ENCODE results near the gene TTC34.
"Not testable (repeated sequence)": the region's sequence is repeated elsewhere in the genome, so short reads cannot be mapped to it uniquely, and the experiment has no call there.

The TTC34 gene

DNA sequence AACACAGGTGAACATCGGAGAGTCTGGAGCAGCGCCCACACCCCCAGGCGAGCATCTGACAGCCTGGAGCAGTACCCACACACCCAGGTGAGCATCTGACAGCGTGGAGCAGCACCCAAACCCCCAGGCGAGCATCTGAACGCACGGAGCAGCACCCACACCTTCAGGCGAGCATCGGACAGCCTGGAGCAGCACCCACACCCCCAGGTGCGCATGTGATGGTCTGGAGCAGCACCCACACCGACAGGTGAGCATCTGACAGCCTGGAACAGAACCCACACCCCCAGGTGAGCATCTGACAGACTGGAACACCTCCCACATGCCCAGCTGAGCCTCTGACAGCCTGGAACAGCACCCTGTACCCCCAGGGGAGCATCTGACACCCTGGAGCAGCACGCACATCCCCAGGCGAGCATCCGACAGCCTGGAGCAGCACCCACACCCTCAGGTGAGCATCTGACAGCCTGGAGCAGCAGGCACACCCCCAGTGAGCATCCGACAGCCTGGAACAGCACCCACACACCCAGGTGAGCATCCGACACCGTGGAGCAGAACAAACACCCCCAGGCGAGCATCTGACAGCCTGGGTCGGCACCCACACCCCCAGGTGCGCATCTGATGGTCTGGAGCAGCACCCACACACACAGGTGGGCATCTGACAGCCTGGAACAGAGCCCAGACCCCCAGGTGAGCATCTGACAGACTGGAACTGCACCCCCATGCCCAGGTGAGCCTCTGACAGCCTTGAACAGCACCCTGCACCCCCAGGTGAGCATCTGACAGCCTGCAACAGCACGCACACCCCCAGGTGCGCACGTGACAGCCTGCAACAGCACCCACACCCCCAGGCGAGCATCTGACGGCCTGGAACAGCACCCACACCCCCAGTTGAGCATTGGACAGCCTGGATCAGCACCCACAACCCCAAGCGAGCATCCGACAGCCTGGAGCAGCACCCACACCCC is 50.4 kb downstream of the TTC34 start:
- not testable (repeated sequence) for H3K36me3 ChIP-seq (ENCODE audit: control insufficient read depth, insufficient read depth, low read length); H3K27me3 ChIP-seq (replicated peaks; ENCODE audit: control insufficient read depth, insufficient read depth, low read length); DNase-seq (ENCODE audit: extremely low read depth, insufficient read length); H3K4me3 ChIP-seq (replicated peaks; ENCODE audit: low read depth, low read length)

GRCh38 chr1:2750041-2750680 is 51.3 kb downstream of the TTC34 start:
- H3K27me3 ChIP-seq (replicated peaks; ENCODE audit: control insufficient read depth, insufficient read depth, low read length); H3K4me3 ChIP-seq (replicated peaks; ENCODE audit: low read depth, low read length); DNase-seq (ENCODE audit: extremely low read depth, insufficient read length); H3K36me3 ChIP-seq (ENCODE audit: control insufficient read depth, insufficient read depth, low read length): not testable (repeated sequence)

DNA sequence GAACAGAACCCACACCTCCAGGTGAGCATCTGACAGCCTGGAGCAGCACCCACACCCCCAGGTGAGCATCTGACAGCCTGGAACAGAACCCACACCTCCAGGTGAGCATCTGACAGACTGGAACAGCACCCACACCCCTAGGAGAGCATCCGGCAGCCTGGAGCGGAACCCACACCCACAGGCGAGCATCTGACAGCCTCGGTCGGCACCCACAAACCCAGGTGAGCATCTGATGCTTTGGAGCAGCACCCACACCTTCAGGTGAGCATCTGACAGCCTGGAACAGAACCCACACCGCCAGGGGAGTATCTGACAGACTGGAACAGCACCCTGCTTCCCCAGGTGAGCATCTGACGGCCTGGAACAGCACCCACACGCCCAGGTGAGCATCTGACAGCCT is 52.9 kb downstream of the TTC34 start:
- H3K27me3 ChIP-seq (replicated peaks; ENCODE audit: control insufficient read depth, insufficient read depth, low read length); H3K36me3 ChIP-seq (ENCODE audit: control insufficient read depth, insufficient read depth, low read length); H3K4me3 ChIP-seq (replicated peaks; ENCODE audit: low read depth, low read length); DNase-seq (ENCODE audit: extremely low read depth, insufficient read length): not testable (repeated sequence)

DNA sequence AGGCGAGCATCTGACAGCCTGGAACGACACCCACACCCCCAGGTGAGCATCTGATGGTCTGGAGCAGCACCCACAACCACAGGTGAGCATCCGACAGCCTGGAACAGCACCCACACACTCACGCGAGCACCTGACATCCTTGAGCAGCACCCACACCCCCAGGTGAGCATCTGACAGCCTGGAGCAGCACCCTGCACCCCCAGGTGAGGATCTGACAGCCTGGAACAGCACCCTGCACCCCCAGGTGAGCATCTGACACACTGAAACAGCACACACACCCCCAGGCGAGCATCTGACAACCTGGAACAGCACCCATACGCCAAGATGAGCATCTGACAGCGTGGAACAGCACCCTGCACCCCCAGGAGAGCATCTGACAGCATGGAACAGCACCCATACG is 106.7 kb downstream of the TTC34 start:
- DNase-seq (ENCODE audit: extremely low read depth, insufficient read length); H3K27me3 ChIP-seq (replicated peaks; ENCODE audit: control insufficient read depth, insufficient read depth, low read length); H3K4me3 ChIP-seq (replicated peaks; ENCODE audit: low read depth, low read length); H3K36me3 ChIP-seq (ENCODE audit: control insufficient read depth, insufficient read depth, low read length): not testable (repeated sequence)

GRCh38 chr1:2690180-2690579 is 111.3 kb downstream of the TTC34 start:
- not testable (repeated sequence) for H3K4me3 ChIP-seq (replicated peaks; ENCODE audit: low read depth, low read length); H3K36me3 ChIP-seq (ENCODE audit: control insufficient read depth, insufficient read depth, low read length); H3K27me3 ChIP-seq (replicated peaks; ENCODE audit: control insufficient read depth, insufficient read depth, low read length); DNase-seq (ENCODE audit: extremely low read depth, insufficient read length)

GRCh38 chr1:2688336-2688665 is 113.2 kb downstream of the TTC34 start:
- DNase-seq (ENCODE audit: extremely low read depth, insufficient read length); H3K36me3 ChIP-seq (ENCODE audit: control insufficient read depth, insufficient read depth, low read length); H3K4me3 ChIP-seq (replicated peaks; ENCODE audit: low read depth, low read length); H3K27me3 ChIP-seq (replicated peaks; ENCODE audit: control insufficient read depth, insufficient read depth, low read length): not testable (repeated sequence)

DNA sequence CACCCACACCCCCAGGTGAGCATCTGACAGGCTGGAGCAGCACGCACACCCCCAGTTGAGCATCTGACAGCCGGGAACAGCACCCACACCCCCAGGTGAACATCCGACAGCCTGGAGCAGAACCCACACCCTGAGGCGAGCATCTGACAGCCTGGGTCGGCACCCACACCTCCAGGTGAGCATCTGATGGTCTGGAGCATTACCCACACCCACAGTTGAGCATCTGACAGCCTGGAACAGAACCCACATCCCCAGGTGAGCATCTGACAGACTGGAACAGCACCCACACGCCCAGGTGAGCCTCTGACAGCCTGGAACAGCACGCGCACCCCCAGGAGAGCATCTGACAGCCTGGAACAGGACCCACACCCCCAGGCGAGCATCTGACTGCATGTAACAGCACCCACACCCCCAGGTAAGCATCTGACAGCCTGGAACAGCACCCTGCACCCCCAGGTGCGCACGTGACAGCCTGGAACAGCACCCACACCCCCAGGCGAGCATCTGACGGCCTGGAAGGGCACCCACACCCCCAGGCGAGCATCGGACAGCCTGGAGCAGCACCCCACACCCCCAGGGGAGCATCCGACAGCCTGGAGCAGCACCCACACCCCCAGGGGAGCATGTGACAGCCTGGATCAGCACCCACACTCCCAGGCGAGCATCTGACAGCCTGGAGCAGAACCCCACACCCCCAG is 113.7 kb downstream of the TTC34 start:
- not testable (repeated sequence) for H3K27me3 ChIP-seq (replicated peaks; ENCODE audit: control insufficient read depth, insufficient read depth, low read length); DNase-seq (ENCODE audit: extremely low read depth, insufficient read length); H3K4me3 ChIP-seq (replicated peaks; ENCODE audit: low read depth, low read length); H3K36me3 ChIP-seq (ENCODE audit: control insufficient read depth, insufficient read depth, low read length)

DNA sequence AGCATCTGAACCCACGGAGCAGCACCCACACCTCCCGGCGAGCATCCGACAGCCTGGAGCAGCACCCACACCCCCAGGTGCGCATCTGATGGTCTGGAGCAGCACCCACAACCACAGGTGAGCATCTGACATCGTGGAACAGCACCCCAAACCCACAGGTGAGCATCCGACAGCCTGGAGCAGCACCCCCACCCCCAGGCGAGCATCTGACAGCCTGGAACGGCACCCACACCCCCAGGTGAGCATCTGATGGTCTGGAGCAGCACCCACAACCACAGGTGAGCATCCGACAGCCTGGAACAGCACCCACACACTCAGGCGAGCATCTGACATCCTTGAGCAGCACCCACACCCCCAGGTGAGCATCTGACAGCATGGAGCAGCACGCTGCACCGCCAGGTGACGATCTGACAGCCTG is 114.3 kb downstream of the TTC34 start:
- not testable (repeated sequence) for H3K36me3 ChIP-seq (ENCODE audit: control insufficient read depth, insufficient read depth, low read length); H3K27me3 ChIP-seq (replicated peaks; ENCODE audit: control insufficient read depth, insufficient read depth, low read length); DNase-seq (ENCODE audit: extremely low read depth, insufficient read length); H3K4me3 ChIP-seq (replicated peaks; ENCODE audit: low read depth, low read length)

DNA sequence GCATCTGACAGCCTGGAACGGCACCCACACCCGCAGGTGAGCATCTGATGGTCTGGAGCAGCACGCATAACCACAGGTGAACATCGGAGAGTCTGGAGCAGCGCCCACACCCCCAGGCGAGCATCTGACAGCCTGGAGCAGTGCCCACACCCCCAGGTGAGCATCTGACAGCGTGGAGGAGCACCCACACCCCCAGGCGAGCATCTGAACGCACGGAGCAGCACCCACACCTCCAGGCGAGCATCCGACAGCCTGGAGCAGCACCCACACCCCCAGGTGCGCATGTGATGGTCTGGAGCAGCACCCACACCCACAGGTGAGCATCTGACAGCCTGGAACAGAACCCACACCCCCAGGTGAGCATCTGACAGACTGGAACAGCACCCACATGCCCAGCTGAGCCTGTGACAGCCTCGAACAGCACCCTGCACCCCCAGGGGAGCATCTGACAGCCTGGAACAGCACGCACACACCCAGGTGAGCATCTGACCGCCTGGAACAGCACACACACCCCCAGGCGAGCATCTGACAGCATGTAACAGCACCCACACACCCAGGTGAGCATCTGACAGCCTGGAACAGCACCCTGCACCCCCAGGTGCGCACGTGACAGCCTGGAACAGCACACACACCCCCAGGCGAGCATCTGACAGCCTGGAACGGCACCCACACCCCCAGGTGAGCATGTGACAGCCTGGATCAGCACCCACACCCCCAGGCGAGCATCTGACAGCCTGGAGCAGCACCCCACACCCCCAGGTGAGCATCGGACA is 115.2 kb downstream of the TTC34 start:
- not testable (repeated sequence) for H3K4me3 ChIP-seq (replicated peaks; ENCODE audit: low read depth, low read length); H3K27me3 ChIP-seq (replicated peaks; ENCODE audit: control insufficient read depth, insufficient read depth, low read length); H3K36me3 ChIP-seq (ENCODE audit: control insufficient read depth, insufficient read depth, low read length); DNase-seq (ENCODE audit: extremely low read depth, insufficient read length)

DNA sequence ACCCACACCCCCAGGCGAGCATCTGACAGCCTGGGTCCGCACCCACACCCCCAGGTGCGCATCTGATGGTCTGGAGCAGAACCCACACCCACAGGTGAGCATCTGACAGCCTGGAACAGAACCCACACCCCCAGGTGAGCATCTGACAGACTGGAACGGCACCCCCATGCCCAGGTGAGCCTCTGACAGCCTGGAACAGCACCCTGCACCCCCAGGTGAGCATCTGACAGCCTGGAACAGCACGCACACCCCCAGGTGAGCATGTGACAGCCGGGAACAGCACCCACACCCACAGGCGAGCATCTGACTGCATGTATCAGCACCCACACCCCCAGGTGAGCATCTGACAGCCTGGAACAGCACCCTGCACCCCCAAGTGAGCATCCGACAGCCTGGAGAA is 115.8 kb downstream of the TTC34 start:
- not testable (repeated sequence) for DNase-seq (ENCODE audit: extremely low read depth, insufficient read length); H3K4me3 ChIP-seq (replicated peaks; ENCODE audit: low read depth, low read length); H3K27me3 ChIP-seq (replicated peaks; ENCODE audit: control insufficient read depth, insufficient read depth, low read length); H3K36me3 ChIP-seq (ENCODE audit: control insufficient read depth, insufficient read depth, low read length)

DNA sequence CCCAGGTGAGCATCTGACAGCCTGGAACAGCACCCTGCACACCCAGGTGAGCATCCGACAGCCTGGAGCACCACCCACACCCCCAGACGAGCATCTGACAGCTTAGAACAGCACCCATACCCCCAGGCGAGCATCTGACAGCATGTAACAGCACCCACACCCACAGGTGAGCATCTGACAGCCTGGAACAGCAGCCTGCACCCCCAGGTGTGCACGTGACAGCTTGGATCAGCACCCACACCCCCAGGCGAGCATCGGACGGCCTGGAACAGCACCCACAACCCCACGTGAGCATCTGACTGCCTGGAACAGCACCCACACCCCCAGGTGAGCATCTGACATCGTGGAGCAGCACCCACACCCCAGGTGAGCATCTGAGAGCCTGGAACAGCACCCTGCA is 116.6 kb downstream of the TTC34 start:
- not testable (repeated sequence) for H3K27me3 ChIP-seq (replicated peaks; ENCODE audit: control insufficient read depth, insufficient read depth, low read length); DNase-seq (ENCODE audit: extremely low read depth, insufficient read length); H3K4me3 ChIP-seq (replicated peaks; ENCODE audit: low read depth, low read length); H3K36me3 ChIP-seq (ENCODE audit: control insufficient read depth, insufficient read depth, low read length)

DNA sequence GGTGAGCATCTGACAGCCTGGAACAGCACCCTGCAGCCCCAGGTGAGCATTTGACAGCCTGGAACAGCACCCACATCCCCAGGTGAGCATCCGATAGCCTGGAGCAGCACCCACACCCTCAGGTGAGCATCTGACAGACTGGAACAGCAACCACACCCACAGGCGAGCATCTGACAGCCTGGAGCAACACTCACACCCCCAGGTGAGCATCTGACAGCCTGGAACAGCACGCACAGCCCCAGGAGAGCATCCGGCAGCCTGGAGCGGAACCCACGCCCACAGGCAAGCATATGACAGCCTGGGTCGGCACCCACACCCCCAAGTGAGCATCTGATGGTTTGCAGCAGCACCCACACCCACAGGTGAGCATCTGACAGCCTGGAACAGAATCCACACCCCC is 117.5 kb downstream of the TTC34 start:
- not testable (repeated sequence) for DNase-seq (ENCODE audit: extremely low read depth, insufficient read length); H3K36me3 ChIP-seq (ENCODE audit: control insufficient read depth, insufficient read depth, low read length); H3K4me3 ChIP-seq (replicated peaks; ENCODE audit: low read depth, low read length); H3K27me3 ChIP-seq (replicated peaks; ENCODE audit: control insufficient read depth, insufficient read depth, low read length)

- H3K36me3 ChIP-seq (ENCODE audit: control insufficient read depth, insufficient read depth, low read length); H3K27me3 ChIP-seq (replicated peaks; ENCODE audit: control insufficient read depth, insufficient read depth, low read length); H3K4me3 ChIP-seq (replicated peaks; ENCODE audit: low read depth, low read length); DNase-seq (ENCODE audit: extremely low read depth, insufficient read length): not testable (repeated sequence)
Observed at GRCh38 chr1:2683321-2683741, 118.2 kb downstream of the TTC34 start.

Data from GM06990 (cell line).